GM23248 (cell line): ENCODE data around the gene STAMBPL1. TPM values are rescaled to one million over a fixed set of nuclear protein-coding genes. Genes with fewer than 3 reads are reported as not detected.

Source experiments
- DNase-seq: peaks from one replicate; pipeline ENCODE4 v3.0.0-alpha.2; 2015
- H2AFZ ChIP-seq: fragments of 200-600 bp; sonication (generic); 2 replicates; pipeline ENCODE4 v1.6.1; 2016; ENCODE audit warnings: antibody characterized with exemption
- H3F3A ChIP-seq: fragments of 200-600 bp; sonication (generic); 2 replicates; pipeline ENCODE4 v1.6.1; 2016; ENCODE audit warnings: mild to moderate bottlenecking, antibody characterized with exemption, mixed run types; ENCODE audit not compliant: insufficient read depth
- H3K27ac ChIP-seq: fragments of 200-600 bp; sonication (generic); 2 replicates; pipeline ENCODE4 v1.5.1; 2016; ENCODE audit warnings: mild to moderate bottlenecking
- H3K27me3 ChIP-seq: fragments of 200-600 bp; sonication (generic); replicated peaks from 2 replicates; pipeline ENCODE4 v1.6.1; 2016; ENCODE audit warnings: mild to moderate bottlenecking; ENCODE audit not compliant: insufficient read depth
- H3K36me3 ChIP-seq: fragments of 200-600 bp; sonication (generic); 2 replicates; pipeline ENCODE4 v1.6.1; 2016; ENCODE audit warnings: low read depth, mild to moderate bottlenecking
- H3K4me1 ChIP-seq: fragments of 200-600 bp; sonication (generic); 2 replicates; pipeline ENCODE4 v1.6.1; 2016; ENCODE audit warnings: mild to moderate bottlenecking; ENCODE audit not compliant: insufficient read depth
- H3K4me2 ChIP-seq: fragments of 200-600 bp; sonication (generic); one replicate; pipeline ENCODE4 v1.6.1; 2016; ENCODE audit warnings: mild to moderate bottlenecking; ENCODE audit not compliant: unreplicated experiment
- H3K4me3 ChIP-seq: fragments of 200-600 bp; sonication (generic); 2 replicates; pipeline ENCODE4 v1.5.1; 2016; ENCODE audit warnings: mild to moderate bottlenecking
- H3K79me2 ChIP-seq: fragments of 200-600 bp; sonication (generic); 2 replicates; pipeline ENCODE4 v1.6.1; 2016; ENCODE audit warnings: mild to moderate bottlenecking; ENCODE audit not compliant: insufficient read depth
- H3K9ac ChIP-seq: fragments of 200-600 bp; sonication (generic); 2 replicates; pipeline ENCODE4 v1.6.1; 2016; ENCODE audit warnings: mild to moderate bottlenecking
- H3K9me2 ChIP-seq: fragments of 200-600 bp; sonication (generic); 2 replicates; pipeline ENCODE4 v1.6.1; 2016; ENCODE audit warnings: mixed run types, mild to moderate bottlenecking, moderate library complexity; ENCODE audit not compliant: insufficient read depth
- H3K9me3 ChIP-seq: fragments of 200-600 bp; sonication (generic); one replicate; pipeline ENCODE4 v1.6.1; 2017; ENCODE audit warnings: low read depth
- H4K20me1 ChIP-seq: fragments of 200-600 bp; sonication (generic); 2 replicates; pipeline ENCODE4 v1.6.0; 2016; ENCODE audit not compliant: insufficient read depth
- EZH2 ChIP-seq: fragments of 200-600 bp; sonication (generic); IDR thresholded peaks from 2 replicates; pipeline ENCODE4 v1.6.1; 2018; ENCODE audit warnings: antibody characterized with exemption, mild to moderate bottlenecking; ENCODE audit not compliant: insufficient read depth, poor library complexity, severe bottlenecking
- EZH2phosphoT487 ChIP-seq: fragments of 200-600 bp; sonication (generic); IDR thresholded peaks from 2 replicates; pipeline ENCODE4 v1.6.1; 2018; ENCODE audit warnings: antibody characterized with exemption, moderate library complexity, mild to moderate bottlenecking, low read depth; ENCODE audit not compliant: insufficient read depth
- WGBS, 2 experiments: methylation state at CpG; one replicate each; pipeline ENCODE4 v1.1.6; 2015 to 2017; ENCODE audit warnings: low lambda C conversion rate in 2 of 2, low coverage in 1 of 2; ENCODE audit errors: missing lambda C conversion rate in 2 of 2; 5-methylcytosine and 5-hydroxymethylcytosine counted together
- in situ Hi-C: fragments of 300-500 bp; cut with MboI; formaldehyde crosslinking; loops from 2 replicates; pipeline ENCODE4 v1.15.0; 2020
- polyA plus RNA-seq: library from polyadenylated mRNA; unstranded; fragments of >200 nt; fragmentation: Nextera tagmentation; extraction: Ambion mirVana; gene quantifications from 2 replicates; pipeline ENCODE4 v1.2.1, GENCODE V29; 2016
- total RNA-seq: library from RNA; depleted of rRNA; stranded (reverse); fragments of >200 nt; shearing (Covaris generic); gene quantifications from 2 replicates; pipeline ENCODE4 v1.2.3, GENCODE V29; 2014

Gene STAMBPL1
- total and polyA plus RNA-seq, 2 experiments from 2014 or later, result 13.3 to 23.9 TPM

- H3K79me2 ChIP-seq, result no peaks in the 10 kb centered on the region
- H2AFZ ChIP-seq, result no peak overlapping the region
- H3K4me1 ChIP-seq, result no peaks in the 10 kb centered on the region
- no peak overlapping the region for H3K4me2 ChIP-seq
- H3F3A ChIP-seq, result no peaks in the 10 kb centered on the region
- DNase-seq, result no peak
- H4K20me1 ChIP-seq, result no peaks in the 10 kb centered on the region
- H3K27ac ChIP-seq, result no peak overlapping the region
- H3K9me3 ChIP-seq, result no peaks in the 10 kb centered on the region
- WGBS, 2 experiments, result 91 to 93% methylated on average over 5 of the region's 5 CpGs
- no peaks in the 10 kb centered on the region for H3K27me3 ChIP-seq
- TF ChIP-seq EZH2 (no peak), EZH2phosphoT487 (no peak)
- no peak overlapping the region for H3K9ac ChIP-seq
- H3K9me2 ChIP-seq, result no peaks in the 10 kb centered on the region
- no peaks in the 10 kb centered on the region for H3K36me3 ChIP-seq
- no peak overlapping the region for H3K4me3 ChIP-seq
- in situ Hi-C loops, result loop anchor here (5.0 to 10.0 kb wide), 2 partner anchors 98 to 376 kb away; no protein-coding TSS in a partner anchor
These were observed 41.2 kb upstream of the STAMBPL1 start for GRCh38 chr10:88838766-88839350.

DNA sequence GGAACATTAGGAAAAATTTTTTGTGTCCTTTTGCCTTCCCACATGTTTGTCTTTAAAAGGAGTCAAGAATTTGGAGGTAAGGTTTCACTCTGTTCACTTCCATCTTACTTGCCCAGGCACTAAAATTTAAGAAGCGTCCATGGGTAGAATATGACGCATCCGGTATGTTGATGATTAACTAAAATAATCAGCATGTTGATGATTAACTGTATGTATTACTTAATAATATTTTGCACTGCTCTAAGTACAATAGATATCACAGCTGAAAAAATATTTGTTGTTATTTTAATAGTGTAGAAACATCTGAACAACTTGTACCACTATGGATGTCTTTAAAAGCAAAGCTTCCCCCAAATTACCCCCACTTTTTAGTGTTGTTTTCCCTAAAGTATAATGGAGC, 39.9 kb upstream of the STAMBPL1 start:
- Histone ChIP-seq H3K36me3 (no peaks in the 10 kb centered on the region), H3K4me3 (no peak overlapping the region), H3K4me2 (no peak overlapping the region), H3K9ac (no peak overlapping the region), H2AFZ (no peak overlapping the region), H3K27me3 (no peaks in the 10 kb centered on the region), H3K9me3 (no peaks in the 10 kb centered on the region), H3F3A (no peaks in the 10 kb centered on the region), H4K20me1 (no peaks in the 10 kb centered on the region), H3K27ac (no peak overlapping the region), H3K79me2 (no peaks in the 10 kb centered on the region), H3K4me1 (no peaks in the 10 kb centered on the region), H3K9me2 (no peaks in the 10 kb centered on the region)
- WGBS, 2 experiments, result 91 to 93% methylated on average over 3 of the region's 3 CpGs
- TF ChIP-seq EZH2 (no peak), EZH2phosphoT487 (no peak)
- no peak for DNase-seq
- in situ Hi-C loops, result no loop called here

GRCh38 chr10:88840881-88841280, 39.2 kb upstream of the STAMBPL1 start:
- in situ Hi-C loops, result no loop called here
- no peaks in the 10 kb centered on the region for H4K20me1 ChIP-seq
- H2AFZ ChIP-seq, result 0 out of 2 replicates have a peak overlapping the region, but pooled peaks have one; percentile 43
- H3K9ac ChIP-seq, result no peak overlapping the region
- H3F3A ChIP-seq, result no peaks in the 10 kb centered on the region
- no peak for TF ChIP-seq EZH2phosphoT487
- TF ChIP-seq EZH2, result no peak
- H3K27me3 ChIP-seq, result no peaks in the 10 kb centered on the region
- no peak overlapping the region for H3K4me2 ChIP-seq
- H3K9me2 ChIP-seq, result no peaks in the 10 kb centered on the region
- H3K4me1 ChIP-seq, result no peaks in the 10 kb centered on the region
- no peak overlapping the region for H3K4me3 ChIP-seq
- no peak for DNase-seq
- no peak overlapping the region for H3K27ac ChIP-seq
- WGBS, 2 experiments, result 88 to 92% methylated on average over 5 of the region's 5 CpGs
- no peaks in the 10 kb centered on the region for H3K9me3 ChIP-seq
- H3K36me3 ChIP-seq, result no peaks in the 10 kb centered on the region
- H3K79me2 ChIP-seq, result no peaks in the 10 kb centered on the region

GRCh38 chr10:88841316-88842111, 38.5 kb upstream of the STAMBPL1 start:
- WGBS, 2 experiments, result 52 to 53% methylated on average over 6 of the region's 6 CpGs

More at GRCh38 chr10:88841316-88842111, 38.5 kb upstream of the STAMBPL1 start:
- Histone ChIP-seq H3K27ac (no peak overlapping the region), H2AFZ (peak overlapping the region; percentile 43), H3K36me3 (no peaks in the 10 kb centered on the region), H3F3A (no peaks in the 10 kb centered on the region), H3K9me3 (no peaks in the 10 kb centered on the region), H3K4me3 (no peak overlapping the region), H3K9me2 (no peaks in the 10 kb centered on the region), H3K4me2 (no peak overlapping the region), H3K27me3 (no peaks in the 10 kb centered on the region), H4K20me1 (no peaks in the 10 kb centered on the region), H3K9ac (no peak overlapping the region), H3K79me2 (no peaks in the 10 kb centered on the region), H3K4me1 (no peaks in the 10 kb centered on the region)
- in situ Hi-C loops, result no loop called here
- no peak for TF ChIP-seq EZH2phosphoT487
- no peak for DNase-seq
